Measurements from ENCODE around the gene KDM5B.

The KDM5B gene

DNA sequence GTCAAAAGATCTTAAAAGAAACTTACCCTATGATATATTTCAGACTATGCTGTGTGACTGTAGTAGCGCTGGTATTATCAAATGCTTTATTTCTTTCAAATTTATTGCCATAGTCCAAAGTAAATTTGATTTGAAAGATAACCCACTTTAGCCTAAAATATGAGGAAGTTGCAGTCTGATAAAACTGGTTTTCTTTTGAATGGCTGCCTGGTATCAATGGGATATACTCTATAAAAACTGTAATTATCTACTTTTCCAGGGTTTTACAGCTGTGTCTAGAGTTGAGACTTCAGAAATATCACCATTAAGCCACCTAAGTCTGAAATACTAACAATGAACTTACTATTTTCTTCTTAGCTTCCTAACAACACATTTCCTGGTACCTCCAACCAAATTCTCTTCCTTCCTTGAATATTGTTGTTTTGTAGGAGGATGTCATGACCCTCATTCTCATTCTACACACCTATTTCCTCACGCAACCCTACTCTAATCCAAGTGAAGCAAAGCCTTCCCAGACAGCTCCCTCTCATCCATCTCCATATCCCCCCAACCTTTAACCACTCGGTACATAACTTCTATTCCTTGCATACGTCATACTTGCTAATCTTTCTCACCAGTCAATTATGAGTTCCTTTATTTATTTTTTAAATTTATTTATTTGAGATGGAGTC, 17.0 kb downstream of the KDM5B start:
- H3K79me2 ChIP-seq (ENCODE audit: low read length) = no peaks in the 10 kb centered on the region
- no peak overlapping the region for H3K27ac ChIP-seq (ENCODE audit: low read length)
- no peak for DNase-seq
- no peaks in the 10 kb centered on the region for H3K4me1 ChIP-seq (ENCODE audit: low read length)
- TF ChIP-seq EZH2phosphoT487 (IDR thresholded peaks at IDR 0.05; ENCODE audit: low read length) (no peak), EZH2 (optimal IDR thresholded peaks at IDR 0.05; ENCODE audit: low read depth, low read length) (no peak)
- TF ChIP-seq, protein P1, sequence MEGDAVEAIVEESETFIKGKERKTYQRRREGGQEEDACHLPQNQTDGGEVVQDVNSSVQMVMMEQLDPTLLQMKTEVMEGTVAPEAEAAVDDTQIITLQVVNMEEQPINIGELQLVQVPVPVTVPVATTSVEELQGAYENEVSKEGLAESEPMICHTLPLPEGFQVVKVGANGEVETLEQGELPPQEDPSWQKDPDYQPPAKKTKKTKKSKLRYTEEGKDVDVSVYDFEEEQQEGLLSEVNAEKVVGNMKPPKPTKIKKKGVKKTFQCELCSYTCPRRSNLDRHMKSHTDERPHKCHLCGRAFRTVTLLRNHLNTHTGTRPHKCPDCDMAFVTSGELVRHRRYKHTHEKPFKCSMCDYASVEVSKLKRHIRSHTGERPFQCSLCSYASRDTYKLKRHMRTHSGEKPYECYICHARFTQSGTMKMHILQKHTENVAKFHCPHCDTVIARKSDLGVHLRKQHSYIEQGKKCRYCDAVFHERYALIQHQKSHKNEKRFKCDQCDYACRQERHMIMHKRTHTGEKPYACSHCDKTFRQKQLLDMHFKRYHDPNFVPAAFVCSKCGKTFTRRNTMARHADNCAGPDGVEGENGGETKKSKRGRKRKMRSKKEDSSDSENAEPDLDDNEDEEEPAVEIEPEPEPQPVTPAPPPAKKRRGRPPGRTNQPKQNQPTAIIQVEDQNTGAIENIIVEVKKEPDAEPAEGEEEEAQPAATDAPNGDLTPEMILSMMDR (IDR thresholded peaks at IDR 0.05; ENCODE audit: low read length) = no peak
- H3K36me3 ChIP-seq (replicated peaks; ENCODE audit: insufficient read depth, low read length) = no peaks in the 10 kb centered on the region
- no peak overlapping the region for H3K9ac ChIP-seq (ENCODE audit: low read length)
- no peaks in the 10 kb centered on the region for H3K9me3 ChIP-seq (replicated peaks; ENCODE audit: insufficient read depth, low read length)
- H3K4me2 ChIP-seq (ENCODE audit: low read depth, low read length) = no peak overlapping the region
- no peak overlapping the region for H2AFZ ChIP-seq (ENCODE audit: low read length)
- H3K4me3 ChIP-seq (ENCODE audit: low read length) = no peak overlapping the region
- H3F3A ChIP-seq (ENCODE audit: insufficient read depth, low read length) = no peaks in the 10 kb centered on the region
- H3K9me2 ChIP-seq (replicated peaks; ENCODE audit: insufficient read depth, low read length) = no peaks in the 10 kb centered on the region
- no peaks in the 10 kb centered on the region for H4K20me1 ChIP-seq (ENCODE audit: insufficient read depth, low read length)
- H3K27me3 ChIP-seq (replicated peaks; ENCODE audit: insufficient read depth, low read length) = no peaks in the 10 kb centered on the region

DNA sequence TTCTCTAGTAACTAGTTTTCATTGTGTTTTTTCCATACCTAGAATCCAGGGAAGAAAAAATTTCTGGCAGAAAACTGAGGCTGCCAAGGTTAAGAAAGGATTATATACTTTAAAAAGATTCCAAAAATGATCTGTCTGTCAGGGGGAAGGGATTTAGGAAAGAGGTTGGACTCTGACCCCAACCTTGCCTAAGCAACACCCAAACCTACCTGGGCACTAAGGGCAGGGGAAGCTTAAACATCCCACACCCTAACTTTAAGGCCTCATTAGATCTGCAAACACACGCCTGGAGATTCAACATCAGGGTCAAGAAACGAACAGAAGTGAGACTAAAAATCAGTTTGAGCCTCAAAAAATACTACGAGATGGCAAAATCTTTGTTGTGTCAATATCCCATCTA, 19.4 kb downstream of the KDM5B start:
- no peak overlapping the region for H3K27ac ChIP-seq (ENCODE audit: low read length)
- H3K79me2 ChIP-seq (ENCODE audit: low read length) = no peaks in the 10 kb centered on the region
- H3K4me2 ChIP-seq (ENCODE audit: low read depth, low read length) = no peak overlapping the region
- no peaks in the 10 kb centered on the region for H3K9me2 ChIP-seq (replicated peaks; ENCODE audit: insufficient read depth, low read length)
- no peak overlapping the region for H2AFZ ChIP-seq (ENCODE audit: low read length)
- H3K36me3 ChIP-seq (replicated peaks; ENCODE audit: insufficient read depth, low read length) = no peaks in the 10 kb centered on the region
- H3K27me3 ChIP-seq (replicated peaks; ENCODE audit: insufficient read depth, low read length) = no peaks in the 10 kb centered on the region
- no peak overlapping the region for H3K9ac ChIP-seq (ENCODE audit: low read length)
- no peaks in the 10 kb centered on the region for H3K9me3 ChIP-seq (replicated peaks; ENCODE audit: insufficient read depth, low read length)
- TF ChIP-seq, protein P1 (IDR thresholded peaks at IDR 0.05; ENCODE audit: low read length) = no peak
- TF ChIP-seq EZH2 (optimal IDR thresholded peaks at IDR 0.05; ENCODE audit: low read depth, low read length) (no peak), EZH2phosphoT487 (IDR thresholded peaks at IDR 0.05; ENCODE audit: low read length) (no peak)
- H3K4me1 ChIP-seq (ENCODE audit: low read length) = no peaks in the 10 kb centered on the region
- H4K20me1 ChIP-seq (ENCODE audit: insufficient read depth, low read length) = no peaks in the 10 kb centered on the region
- no peak overlapping the region for H3K4me3 ChIP-seq (ENCODE audit: low read length)
- no peaks in the 10 kb centered on the region for H3F3A ChIP-seq (ENCODE audit: insufficient read depth, low read length)
- DNase-seq = no peak

DNA sequence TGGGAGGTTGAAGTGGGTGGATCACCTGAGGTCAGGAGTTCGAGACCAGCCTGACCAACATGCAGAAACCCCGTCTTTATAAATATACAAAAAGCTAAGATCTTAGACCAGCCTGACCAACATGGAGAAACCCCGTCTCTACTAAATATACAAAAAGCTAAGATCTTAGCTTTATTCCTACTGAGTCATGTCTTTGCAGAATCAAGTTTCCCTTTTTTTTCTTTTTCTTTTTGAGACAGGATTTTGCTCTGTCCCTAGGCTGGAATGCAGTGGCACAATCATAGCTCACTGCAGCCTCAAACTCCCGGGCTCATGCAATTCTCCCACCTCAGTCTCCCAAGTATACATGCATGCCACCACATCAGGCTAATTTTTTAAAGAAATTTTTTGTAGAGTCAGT, 21.4 kb downstream of the KDM5B start:
- Histone ChIP-seq H4K20me1 (ENCODE audit: insufficient read depth, low read length) (no peaks in the 10 kb centered on the region), H3K9me3 (replicated peaks; ENCODE audit: insufficient read depth, low read length) (no peaks in the 10 kb centered on the region), H3K79me2 (ENCODE audit: low read length) (no peaks in the 10 kb centered on the region)

More for the DNA sequence above, 21.4 kb downstream of the KDM5B start:
- no peak overlapping the region for H2AFZ ChIP-seq (ENCODE audit: low read length)
- TF ChIP-seq, protein P1 (IDR thresholded peaks at IDR 0.05; ENCODE audit: low read length) = no peak
- TF ChIP-seq EZH2 (optimal IDR thresholded peaks at IDR 0.05; ENCODE audit: low read depth, low read length) (no peak), EZH2phosphoT487 (IDR thresholded peaks at IDR 0.05; ENCODE audit: low read length) (no peak)
- H3K36me3 ChIP-seq (replicated peaks; ENCODE audit: insufficient read depth, low read length) = no peaks in the 10 kb centered on the region
- H3K9ac ChIP-seq (ENCODE audit: low read length) = no peak overlapping the region
- no peaks in the 10 kb centered on the region for H3K9me2 ChIP-seq (replicated peaks; ENCODE audit: insufficient read depth, low read length)
- no peak overlapping the region for H3K4me2 ChIP-seq (ENCODE audit: low read depth, low read length)
- no peaks in the 10 kb centered on the region for H3K27me3 ChIP-seq (replicated peaks; ENCODE audit: insufficient read depth, low read length)
- no peak overlapping the region for H3K27ac ChIP-seq (ENCODE audit: low read length)
- no peaks in the 10 kb centered on the region for H3K4me1 ChIP-seq (ENCODE audit: low read length)
- DNase-seq = no peak
- H3F3A ChIP-seq (ENCODE audit: insufficient read depth, low read length) = no peaks in the 10 kb centered on the region
- H3K4me3 ChIP-seq (ENCODE audit: low read length) = no peak overlapping the region
